Fibroblast of mammary gland (primary cell): Measurements from ENCODE around the gene PPP4R4.
"Not testable (repeated sequence)": the region's sequence is repeated elsewhere in the genome, so short reads cannot be mapped to it uniquely, and the experiment has no call there.

Experiments
- DNase-seq: peaks from one replicate; pipeline ENCODE4 v3.0.0-alpha.2; 2010; ENCODE audit warnings: low read depth
- H3K4me3 ChIP-seq: 2 replicates; pipeline ENCODE4 v1.5.1; 2011; ENCODE audit warnings: low read depth, mild to moderate bottlenecking, low read length, moderate library complexity; ENCODE audit not compliant: control insufficient read depth
- TF ChIP-seq, protein P1 (sequence below): conservative IDR thresholded peaks from 2 replicates; pipeline ENCODE4 v1.5.1; 2011; ENCODE audit warnings: low read depth, low read length, inconsistent platforms; ENCODE audit not compliant: control insufficient read depth, insufficient read depth

PPP4R4 gene

DNA sequence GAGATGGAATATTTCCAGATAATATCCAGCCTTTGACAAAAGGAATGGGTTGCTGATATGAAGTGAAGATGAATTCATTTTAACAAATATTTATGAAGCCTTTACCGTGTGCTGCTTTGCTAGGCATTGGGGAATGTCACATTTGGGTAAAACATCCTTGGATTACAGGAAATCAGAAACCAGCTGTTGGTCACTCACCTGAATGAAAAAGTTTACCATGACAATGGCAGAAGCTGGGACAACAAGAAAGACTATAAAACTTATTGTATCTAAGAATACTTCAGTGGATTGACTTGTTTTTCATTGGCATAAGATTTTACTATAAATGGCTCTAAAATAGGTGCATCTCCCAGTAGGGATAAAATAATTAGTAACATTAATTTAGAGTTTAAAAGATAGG, 19.7 kb downstream of the PPP4R4 start:
- TF ChIP-seq, protein P1, sequence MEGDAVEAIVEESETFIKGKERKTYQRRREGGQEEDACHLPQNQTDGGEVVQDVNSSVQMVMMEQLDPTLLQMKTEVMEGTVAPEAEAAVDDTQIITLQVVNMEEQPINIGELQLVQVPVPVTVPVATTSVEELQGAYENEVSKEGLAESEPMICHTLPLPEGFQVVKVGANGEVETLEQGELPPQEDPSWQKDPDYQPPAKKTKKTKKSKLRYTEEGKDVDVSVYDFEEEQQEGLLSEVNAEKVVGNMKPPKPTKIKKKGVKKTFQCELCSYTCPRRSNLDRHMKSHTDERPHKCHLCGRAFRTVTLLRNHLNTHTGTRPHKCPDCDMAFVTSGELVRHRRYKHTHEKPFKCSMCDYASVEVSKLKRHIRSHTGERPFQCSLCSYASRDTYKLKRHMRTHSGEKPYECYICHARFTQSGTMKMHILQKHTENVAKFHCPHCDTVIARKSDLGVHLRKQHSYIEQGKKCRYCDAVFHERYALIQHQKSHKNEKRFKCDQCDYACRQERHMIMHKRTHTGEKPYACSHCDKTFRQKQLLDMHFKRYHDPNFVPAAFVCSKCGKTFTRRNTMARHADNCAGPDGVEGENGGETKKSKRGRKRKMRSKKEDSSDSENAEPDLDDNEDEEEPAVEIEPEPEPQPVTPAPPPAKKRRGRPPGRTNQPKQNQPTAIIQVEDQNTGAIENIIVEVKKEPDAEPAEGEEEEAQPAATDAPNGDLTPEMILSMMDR: no peak
- H3K4me3 ChIP-seq: no peak overlapping the region
- DNase-seq: no peak

DNA sequence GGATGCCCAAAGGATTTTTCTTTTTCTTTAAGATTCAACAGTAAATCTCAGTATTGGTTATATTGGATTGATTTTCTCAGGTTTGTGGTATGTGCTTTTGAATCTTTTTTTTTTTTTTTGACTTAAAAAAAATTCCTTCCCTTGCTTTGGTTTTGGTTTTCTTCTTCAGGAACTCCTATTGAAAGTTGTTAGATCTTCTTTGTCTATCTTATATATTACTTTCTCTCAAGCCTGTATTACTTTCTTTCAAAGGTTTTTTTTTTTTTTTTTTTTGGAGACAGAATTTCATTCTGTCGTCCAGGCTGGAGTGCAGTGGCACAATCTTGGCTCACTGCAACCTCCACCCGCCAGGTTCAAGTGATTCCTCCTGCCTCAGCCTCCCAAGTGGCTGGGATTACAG, 21.9 kb downstream of the PPP4R4 start:
- no peak for DNase-seq
- H3K4me3 ChIP-seq: no peak overlapping the region
- TF ChIP-seq, protein P1: no peak

DNA sequence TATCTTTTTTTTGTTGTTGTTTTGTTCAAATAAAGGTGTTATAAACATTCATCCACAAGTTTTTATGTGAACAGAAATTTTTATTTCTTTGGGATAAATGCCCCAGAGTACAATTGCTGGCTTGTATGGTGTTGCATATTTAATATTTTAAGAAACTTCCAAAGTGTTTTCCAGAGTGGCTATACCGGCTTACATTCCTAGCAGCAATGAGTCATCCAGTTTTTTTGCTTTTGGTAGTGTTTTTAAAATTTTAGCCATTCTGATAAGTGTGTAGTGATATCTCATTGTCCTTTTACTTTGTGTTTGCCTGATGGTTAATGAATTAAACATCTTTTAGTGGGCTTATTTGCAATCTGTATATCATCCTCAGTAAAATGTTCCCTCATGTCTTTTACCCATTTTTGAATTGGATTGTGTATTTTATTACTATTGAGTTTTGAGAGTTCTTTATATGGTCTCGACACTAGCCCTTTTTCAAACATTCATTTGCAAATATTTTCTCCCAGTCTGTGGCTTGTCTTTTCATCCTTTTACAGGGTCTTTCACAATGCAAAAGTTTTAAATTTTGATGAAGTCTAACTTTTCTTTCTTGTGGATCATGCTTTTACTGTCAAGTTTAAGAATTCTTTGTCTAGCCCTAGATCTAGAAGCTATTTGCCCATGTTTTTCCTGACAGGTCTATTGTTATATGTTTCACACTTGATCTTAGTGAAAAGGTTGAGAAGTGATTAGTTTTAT, 29.5 kb downstream of the PPP4R4 start:
- no peak overlapping the region for H3K4me3 ChIP-seq
- DNase-seq: peak; percentile 5
- TF ChIP-seq, protein P1: no peak

DNA sequence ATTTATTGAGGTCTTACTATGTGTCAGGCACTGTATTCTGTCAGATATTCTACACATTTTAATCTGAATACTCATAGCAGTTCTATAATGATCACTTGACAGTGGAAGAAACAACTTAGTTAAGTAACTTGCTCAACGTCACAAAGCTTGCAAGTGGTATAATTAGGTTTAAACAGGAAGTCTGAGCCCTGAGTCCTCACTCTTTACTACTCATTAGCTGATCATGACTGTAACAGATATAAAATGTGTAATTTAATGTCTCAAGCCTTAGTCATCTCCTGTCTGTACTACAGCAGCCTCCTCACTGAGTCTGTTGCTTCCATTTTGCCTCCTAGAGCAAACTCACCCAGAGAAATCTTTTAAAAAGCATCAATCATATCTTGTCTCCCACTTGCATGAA, 38.9 kb downstream of the PPP4R4 start:
- TF ChIP-seq, protein P1: no peak
- peak; percentile 71 for DNase-seq
- H3K4me3 ChIP-seq: no peak overlapping the region

DNA sequence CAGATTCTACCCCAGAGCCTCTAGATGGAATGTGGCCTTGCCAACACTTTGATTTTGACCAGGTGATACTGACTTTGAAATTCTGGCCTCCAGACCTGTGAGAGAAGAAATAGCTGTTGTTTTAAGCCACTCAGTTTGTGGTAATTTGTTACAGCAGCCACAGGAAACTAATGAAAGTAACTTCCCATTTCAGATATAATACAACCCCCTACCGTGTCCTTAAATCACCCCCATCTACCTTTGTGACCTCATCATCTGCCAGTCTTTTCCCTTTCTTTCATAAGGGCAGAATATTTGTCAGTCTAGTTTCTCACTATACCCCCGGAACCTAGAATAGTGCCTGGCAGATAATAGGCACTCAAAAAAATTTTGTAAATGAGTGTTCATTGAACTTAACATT, 39.6 kb downstream of the PPP4R4 start:
- H3K4me3 ChIP-seq: no peak overlapping the region
- no peak for DNase-seq
- TF ChIP-seq, protein P1: no peak

DNA sequence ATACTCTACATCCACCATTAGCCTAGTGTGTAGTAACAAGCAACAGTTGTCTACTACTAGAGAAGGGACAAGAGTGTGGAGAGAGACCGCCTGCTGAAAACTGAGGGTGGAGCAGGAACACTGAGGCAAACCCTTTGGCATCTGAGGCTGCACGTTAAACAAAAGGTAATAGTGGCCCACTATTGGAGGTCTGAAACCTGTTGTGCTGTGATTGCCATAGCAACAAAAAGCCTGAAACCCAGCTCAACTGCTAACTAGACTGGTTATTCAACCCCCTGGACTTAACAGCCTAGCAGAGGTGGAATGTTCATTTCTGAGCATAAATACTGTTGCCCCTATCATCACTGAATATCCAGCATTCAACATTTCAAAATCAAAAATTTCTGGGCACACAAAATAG, 43.0 kb downstream of the PPP4R4 start:
- no peak overlapping the region for H3K4me3 ChIP-seq
- DNase-seq: no peak
- TF ChIP-seq, protein P1: no peak

DNA sequence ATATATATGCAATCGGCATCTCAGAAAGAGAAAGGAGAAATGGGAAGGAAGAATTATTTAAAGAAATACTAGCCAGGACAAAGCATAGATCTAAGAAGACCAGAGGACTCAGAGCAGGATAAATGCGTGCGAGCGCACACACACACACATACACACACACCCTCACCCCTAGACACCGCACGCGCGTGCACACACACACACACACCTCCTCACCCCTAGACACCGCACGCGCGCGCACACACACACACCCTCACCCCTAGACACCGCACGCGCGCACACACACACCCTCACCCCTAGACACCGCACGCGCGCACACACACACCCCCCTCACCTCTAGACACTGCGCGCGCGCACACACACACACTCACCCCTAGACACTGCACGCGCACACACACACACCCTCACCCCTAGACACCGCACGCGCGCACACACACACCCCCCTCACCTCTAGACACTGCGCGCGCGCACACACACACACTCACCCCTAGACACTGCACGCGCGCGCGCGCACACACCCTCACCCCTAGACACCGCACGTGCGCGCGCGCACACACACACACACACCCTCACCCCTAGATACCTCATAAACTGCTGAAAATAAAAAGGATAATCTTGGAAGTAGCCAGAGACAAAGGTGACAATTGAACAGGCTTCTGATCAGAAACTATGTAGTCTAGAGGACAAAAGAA, 44.2 kb downstream of the PPP4R4 start:
- not testable (repeated sequence) for H3K4me3 ChIP-seq, DNase-seq
